HG02840 (cell line): ENCODE measurements around the gene BACE2.

ENCODE experiments used
- ATAC-seq: cut with Tn5 transposase; IDR thresholded peaks from one replicate; pipeline ENCODE4 v1.9.1; 2021; ENCODE audit warnings: mild to moderate bottlenecking, moderate library complexity, moderate number of reproducible peaks; ENCODE audit not compliant: unreplicated experiment, low FRiP score

BACE2 gene

DNA sequence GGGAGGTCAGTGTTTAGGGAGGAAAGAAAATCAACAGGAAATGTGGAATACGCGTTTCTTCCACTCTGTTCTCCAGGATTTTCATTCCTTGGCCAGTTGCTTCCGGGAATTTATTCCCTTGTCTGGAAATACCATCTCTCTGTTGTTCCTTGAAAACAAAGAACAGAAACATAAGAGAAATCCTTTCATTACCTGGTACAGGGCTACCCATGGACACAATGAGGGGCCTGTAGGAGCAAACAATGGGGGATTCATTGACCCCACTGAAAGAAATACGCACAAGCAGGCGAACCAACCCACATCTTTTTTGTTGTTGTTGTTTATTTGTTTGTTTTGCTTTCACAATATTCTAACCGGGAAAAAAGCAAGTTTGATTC lies 20.0 kb upstream of the BACE2 start:
- no peak for ATAC-seq

DNA sequence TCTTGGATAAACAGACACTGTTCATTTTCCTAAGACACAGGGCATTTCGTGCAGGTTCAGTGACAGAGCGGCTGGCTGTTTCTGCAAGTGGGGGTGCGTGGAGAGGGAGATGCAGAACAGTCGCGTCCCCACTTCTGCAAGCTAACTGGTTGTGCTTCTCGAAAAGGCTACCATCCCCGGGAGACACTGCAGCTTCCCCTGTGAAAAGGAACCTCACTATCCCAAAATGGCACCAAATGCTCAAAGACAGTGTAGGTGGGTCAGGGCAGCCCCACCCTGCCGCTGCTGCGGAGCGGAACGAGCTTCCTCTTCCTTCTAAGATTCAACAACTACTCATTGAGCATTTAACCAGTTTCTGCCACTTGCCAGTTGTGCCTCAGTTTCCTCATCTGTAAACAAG lies 19.2 kb upstream of the BACE2 start:
- ATAC-seq: no peak

DNA sequence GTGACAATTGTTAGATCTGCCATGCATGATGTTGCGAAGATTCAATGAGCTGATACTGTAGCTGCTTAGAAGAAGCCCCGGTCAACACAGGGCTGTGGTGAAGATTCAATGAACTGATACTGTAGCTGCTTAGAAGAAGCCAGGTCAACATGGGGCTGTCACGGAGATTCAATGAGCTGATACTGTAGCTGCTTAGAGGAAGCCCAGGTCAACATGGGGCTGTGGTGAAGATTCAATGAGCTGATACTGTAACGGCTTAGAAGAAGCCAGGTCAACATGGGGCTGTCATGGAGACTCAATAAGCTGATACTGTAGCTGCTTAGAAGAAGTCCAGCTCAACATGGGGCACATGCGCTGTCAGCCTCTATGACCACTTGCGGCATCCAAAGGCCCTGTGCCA lies 18.8 kb upstream of the BACE2 start:
- no peak for ATAC-seq

DNA sequence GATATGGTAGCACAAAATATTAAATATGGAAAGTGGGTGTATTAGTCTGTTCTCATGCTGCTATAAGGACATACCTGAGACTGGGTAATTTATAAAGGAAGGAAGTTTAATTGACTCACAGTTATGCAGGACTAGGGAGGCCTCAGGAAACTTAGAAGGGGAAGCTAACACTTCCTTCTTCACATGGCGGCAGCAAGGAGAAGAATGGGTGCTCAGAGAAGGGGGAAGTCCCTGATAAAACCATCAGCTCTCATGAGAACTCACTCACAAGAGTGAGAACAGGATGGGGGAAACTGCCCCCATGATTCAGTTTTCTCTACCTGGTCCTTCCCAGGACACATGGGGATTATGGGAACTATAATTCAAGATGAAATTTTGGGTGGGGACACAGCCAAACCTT lies 15.8 kb upstream of the BACE2 start:
- no peak for ATAC-seq

- ATAC-seq: no peak
These were observed 14.5 kb upstream of the BACE2 start for GRCh38 chr21:41153443-41153842.

DNA sequence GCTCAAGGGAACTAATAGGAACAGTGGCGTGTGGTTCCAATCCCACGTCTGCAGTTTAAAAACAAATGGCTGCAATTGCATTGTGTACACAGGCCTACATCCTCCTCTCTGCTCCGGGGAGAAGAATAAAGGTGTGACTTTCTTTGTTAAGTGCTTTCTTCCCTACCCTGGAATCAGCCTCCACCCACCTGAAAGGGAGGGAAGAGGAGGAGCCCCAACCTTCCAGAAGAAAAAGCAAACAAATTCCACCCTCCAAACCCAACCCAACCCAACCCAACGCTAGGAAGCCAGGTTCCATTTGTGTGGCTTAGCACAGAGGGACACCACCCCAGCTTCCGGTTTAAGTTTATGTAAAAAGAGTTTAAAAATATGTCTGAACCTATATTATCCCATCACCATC lies 11.8 kb upstream of the BACE2 start:
- ATAC-seq: no peak

- ATAC-seq: no peak
These were observed 9.9 kb upstream of the BACE2 start for GRCh38 chr21:41158026-41158425.

DNA sequence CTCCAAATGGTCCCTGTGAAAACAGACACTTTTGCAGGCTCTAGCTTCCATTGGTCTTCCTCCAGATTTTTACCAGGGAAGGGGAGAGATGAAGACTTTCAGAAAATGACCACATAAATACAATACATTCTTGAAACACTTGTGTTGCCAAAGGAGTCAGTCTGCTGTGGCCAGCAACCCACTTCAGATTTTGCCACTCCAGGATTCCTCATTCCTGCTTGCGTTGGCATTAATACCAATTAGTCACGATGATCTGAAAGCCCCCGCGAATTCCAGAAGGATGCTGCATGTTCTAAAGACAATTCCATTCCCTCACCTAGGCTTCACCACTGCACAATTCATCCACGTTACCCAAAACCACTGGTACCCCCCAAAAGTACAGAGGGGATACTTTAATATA lies 7.9 kb upstream of the BACE2 start:
- ATAC-seq: no peak

- ATAC-seq: no peak
These were observed 6.5 kb upstream of the BACE2 start for GRCh38 chr21:41161428-41161827.

- ATAC-seq: no peak
These were observed 5.9 kb upstream of the BACE2 start for GRCh38 chr21:41162096-41162495.

DNA sequence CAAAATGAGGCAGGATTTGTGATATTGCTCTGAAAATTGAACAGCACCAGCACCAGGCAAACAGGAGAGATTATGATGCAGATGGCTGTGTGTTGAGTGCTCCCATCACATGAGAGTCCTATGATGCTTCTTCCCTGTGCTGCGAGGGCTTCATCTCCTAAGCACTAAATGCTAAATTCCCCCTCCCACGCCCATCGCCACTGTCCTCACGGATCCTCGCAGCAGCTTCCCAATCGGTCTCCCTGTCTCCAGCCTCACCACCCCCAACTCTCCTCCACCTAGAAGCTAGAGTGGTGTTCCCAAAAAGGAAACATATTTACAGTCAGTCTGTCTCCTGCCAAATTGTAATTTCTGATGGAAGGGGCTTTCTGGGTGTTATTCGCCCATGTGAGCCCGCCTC lies 4.9 kb upstream of the BACE2 start:
- no peak for ATAC-seq

DNA sequence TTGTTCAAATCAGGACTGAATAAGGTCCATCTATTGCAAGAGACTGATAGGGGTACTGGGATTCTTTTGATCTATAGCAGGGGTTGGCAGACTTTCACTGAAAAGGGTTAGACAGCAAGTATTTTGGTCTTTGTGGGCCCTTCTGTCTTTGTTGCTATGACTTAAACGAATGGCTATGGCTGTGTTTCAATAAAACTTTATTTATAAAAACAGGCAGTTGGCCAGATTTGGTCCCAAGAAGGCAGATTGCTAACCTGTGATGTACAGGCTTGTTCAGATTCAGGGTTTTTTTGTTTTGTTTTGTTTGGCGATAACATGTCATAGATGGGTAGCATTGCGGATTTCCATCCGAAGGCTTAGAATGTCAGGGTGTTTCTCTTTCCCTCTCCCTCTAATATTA lies 3.9 kb upstream of the BACE2 start:
- ATAC-seq: no peak

DNA sequence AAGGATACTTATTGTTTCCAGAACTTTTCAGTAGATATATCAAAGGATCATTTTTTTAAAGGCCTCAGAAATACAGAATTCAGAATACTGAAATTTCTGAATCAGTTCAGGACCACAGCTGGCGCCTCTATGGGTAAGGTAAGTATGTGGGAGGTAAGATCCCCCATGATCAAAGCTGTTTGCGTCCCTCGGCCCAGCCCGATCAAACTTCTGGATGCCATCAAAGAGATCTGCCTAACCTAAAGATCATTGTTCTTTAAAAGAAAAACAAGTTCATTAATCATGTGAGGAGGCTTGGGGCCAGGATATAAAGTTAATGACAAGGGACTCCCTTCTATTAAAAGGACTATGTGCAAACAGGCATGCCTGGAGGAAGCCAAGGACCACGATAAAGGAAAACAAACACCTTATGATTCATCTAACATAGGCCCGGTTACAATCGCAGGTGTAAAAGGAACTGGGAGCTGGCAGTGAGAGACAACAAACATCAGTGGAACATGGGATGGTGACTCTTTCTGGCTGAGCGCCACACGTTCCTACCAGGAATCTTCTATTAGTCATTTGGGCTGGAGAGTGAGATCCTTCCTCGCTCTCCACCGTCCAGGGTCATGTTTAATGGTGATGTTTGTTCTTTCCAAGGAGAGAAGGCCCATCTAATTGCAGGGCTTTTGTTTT lies 2.8 kb upstream of the BACE2 start:
- no peak for ATAC-seq

GRCh38 chr21:41166884-41167283 lies 1.1 kb upstream of the BACE2 start:
- no peak for ATAC-seq

DNA sequence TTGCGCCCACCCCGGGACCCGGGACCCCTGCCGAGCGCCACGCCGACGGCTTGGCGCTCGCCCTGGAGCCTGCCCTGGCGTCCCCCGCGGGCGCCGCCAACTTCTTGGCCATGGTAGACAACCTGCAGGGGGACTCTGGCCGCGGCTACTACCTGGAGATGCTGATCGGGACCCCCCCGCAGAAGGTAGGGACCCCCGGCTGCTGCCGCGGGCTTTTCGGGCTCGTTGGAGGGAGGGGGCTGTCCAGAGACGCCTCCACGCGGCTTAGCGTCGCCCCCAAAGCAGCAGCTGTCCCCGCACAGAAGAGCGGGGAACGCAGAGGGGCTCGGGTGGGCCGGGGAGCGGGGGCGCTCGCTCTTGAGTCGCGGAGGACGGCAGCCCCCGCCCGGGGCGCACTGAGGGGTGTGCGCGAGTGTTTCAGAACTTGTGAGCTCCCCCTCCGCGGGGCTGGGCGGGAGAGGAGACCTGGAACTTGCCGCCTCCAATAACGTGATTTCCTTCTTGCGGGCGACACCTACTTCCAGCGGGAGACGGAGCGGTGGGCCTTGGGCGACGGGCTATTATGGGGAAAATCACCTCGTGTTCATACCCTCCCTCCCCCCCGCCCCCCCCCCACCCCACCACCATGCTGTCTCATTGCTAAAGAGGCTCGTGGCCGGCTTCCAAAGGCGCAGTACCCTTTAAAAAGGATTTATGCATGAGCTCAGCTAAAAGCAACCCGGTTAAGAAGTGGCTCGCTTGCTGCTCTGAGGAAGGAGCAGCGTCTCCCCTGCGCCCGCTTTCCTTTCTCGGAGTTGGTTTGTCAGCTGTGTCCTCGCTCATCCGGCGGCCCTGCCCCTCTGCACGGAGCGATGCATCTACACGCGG lies 664 bp downstream of the BACE2 start:
- no peak for ATAC-seq

- ATAC-seq: no peak
These were observed 1.3 kb downstream of the BACE2 start for GRCh38 chr21:41169258-41169576.

DNA sequence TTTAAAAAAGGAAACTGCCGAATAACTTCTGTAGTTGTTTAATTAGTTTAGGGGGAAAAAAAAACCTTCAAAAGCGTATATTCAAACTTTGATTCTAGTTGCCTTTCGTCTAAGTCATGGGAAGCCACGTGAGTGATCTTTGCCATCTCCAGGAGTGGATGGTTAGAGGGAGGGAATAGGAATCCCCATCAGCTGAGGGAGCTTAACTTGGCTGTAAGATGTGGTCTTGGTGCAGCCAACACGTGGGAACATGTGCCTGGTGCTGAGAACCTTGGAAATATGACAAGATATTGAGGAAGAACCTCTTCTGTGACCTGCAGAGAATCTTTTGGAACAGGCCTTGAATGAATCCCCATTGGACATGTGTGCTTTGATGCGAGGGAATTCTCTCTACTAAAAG lies 1.7 kb downstream of the BACE2 start:
- no peak for ATAC-seq

DNA sequence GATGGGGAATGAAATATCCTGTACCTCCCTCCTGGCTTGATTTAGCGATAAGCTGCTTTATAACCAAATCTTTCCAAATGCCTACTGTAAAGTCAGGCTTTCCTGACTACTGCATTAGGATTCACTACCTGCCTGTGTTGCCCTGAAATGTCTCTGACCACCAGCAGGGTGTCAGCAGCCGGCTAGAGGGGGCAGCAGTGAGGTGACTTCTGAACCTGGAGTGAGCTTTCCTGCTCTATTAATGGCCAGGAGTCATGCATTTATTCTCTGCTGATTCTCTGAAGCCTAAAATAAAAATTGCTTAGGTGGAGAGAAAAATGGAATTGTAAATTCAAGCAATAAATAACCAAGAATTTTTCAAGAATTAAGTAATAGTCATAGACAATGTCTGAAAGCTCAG lies 2.5 kb downstream of the BACE2 start:
- ATAC-seq: no peak

DNA sequence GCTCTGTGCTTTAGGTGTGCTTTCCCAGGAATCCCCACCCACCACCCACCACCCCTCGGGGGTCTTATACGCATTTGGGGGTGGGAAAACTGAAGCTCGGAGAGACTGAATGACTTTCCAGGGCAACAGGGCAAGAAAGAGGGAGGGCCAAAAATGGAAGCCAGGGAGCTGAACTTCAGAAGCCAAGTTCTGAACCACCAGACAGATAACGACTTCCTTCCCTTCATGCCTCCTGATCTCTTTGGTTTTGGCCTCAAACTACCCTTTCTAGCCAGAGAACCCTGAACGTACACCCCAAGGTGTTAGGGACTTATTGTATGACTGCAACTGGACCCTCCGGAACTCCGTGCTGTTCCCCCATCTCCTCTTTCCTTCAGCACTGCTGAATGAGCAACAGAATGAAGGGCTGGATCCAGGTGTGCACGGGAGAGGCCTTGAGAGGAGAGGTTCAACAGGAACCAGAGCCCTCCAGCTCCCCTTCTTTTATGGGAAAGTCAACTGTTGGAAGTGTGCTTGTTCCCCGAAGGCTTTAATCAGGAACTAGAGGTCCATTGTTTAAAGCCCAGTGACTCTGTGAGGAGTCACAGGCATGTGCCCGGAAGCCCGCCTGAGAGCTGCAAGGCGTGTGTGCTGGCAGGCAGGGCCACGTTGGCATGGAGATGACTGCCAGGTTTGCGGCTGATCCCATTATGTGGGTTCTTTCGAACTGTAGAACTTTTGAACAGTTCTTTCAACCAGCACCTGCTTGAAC lies 3.1 kb downstream of the BACE2 start:
- no peak for ATAC-seq

DNA sequence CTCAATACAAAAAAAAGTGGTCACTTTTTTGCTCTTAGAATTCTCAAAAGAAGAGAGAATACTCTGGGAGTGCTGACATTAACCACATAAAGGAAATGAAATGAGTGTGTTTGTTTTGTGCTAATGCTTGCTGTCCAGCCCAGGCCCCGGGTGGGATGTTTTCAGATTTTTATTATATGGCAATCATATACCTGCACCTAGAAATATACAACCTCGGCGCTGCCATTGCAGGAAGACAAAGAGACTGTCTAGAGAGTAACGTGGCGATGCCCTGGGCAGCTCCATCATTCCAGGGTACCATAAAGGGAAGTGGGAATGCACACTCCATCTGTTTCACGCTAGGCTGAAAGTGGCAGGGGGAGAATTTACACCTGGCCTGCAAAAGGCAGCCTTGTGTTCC lies 7.1 kb downstream of the BACE2 start:
- no peak for ATAC-seq

GRCh38 chr21:41176846-41177245 lies 8.9 kb downstream of the BACE2 start:
- no peak for ATAC-seq

- no peak for ATAC-seq
These were observed 12.8 kb downstream of the BACE2 start for GRCh38 chr21:41180752-41181151.
